Esophagus muscularis mucosa (tissue), 4 donors: ENCODE measurements around the gene TTC19. TPM values are rescaled to one million over a fixed set of nuclear protein-coding genes. Genes with fewer than 3 reads are reported as not detected.

Experiments
- DNase-seq: peaks from one replicate; pipeline ENCODE4 v3.0.0-alpha.2; 2017; ENCODE audit errors: extremely low spot score
- H3K27ac ChIP-seq, 4 donors: fragments of 200-600 bp; sonication (generic); replicated peaks in 1 of 4; 1 replicate in 3 of 4; 2 replicates in 1 of 4; pipeline ENCODE4 v1.5.1; 2016 to 2019; ENCODE audit warnings: mild to moderate bottlenecking in 1 of 4
- H3K27me3 ChIP-seq, 4 donors: fragments of 200-600 bp; sonication (generic); one replicate each; pipeline versions ENCODE4 v1.5.1 to v1.6.0; 2016 to 2019
- H3K36me3 ChIP-seq, 4 donors: fragments of 200-600 bp; sonication (generic); one replicate each; pipeline ENCODE4 v1.5.1; 2016 to 2019
- H3K4me1 ChIP-seq, 4 donors: fragments of 200-600 bp; sonication (generic); one replicate each; pipeline ENCODE4 v1.5.1; 2016 to 2019
- H3K4me3 ChIP-seq, 4 donors: fragments of 200-600 bp; sonication (generic); 1 replicate in 2 of 4; 2 replicates in 2 of 4; pipeline ENCODE4 v1.5.1; 2016 to 2019; ENCODE audit warnings: mild to moderate bottlenecking in 4 of 4, moderate library complexity in 1 of 4
- H3K9me3 ChIP-seq, 4 donors: fragments of 200-600 bp; sonication (generic); 1 replicate in 3 of 4; 2 replicates in 1 of 4; pipeline ENCODE4 v1.5.1; 2016 to 2019
- CTCF ChIP-seq, 3 experiments: fragments of 200-600 bp in 2 of 3; fragments of 450-650 bp in 1 of 3; sonication (generic) in 2 of 3; IDR thresholded peaks; one replicate each; pipeline ENCODE4 v1.5.1; 2017 to 2019; ENCODE audit warnings: antibody characterized with exemption in 3 of 3, mild to moderate bottlenecking in 2 of 3, moderate library complexity in 1 of 3
- EP300 ChIP-seq: sonication (generic); formaldehyde crosslinking; IDR thresholded peaks from one replicate; pipeline ENCODE4 v1.6.1; 2017; ENCODE audit warnings: antibody characterized with exemption
- POLR2A ChIP-seq: fragments of 450-650 bp; IDR thresholded peaks from one replicate; pipeline ENCODE4 v1.6.1; 2017; ENCODE audit warnings: antibody characterized with exemption, moderate library complexity, mild to moderate bottlenecking, low read depth
- POLR2AphosphoS5 ChIP-seq, 2 donors: sonication (generic); formaldehyde crosslinking; IDR thresholded peaks; one replicate each; pipeline ENCODE4 v1.6.1; 2017; ENCODE audit warnings: antibody characterized with exemption in 2 of 2
- WGBS: methylation state at CpG from one replicate; pipeline ENCODE4 v1.1.5; 2018; 5-methylcytosine and 5-hydroxymethylcytosine counted together
- intact Hi-C: fragments of 100-400 bp; cut with DNase I; formaldehyde crosslinking; loops from one replicate; pipeline ENCODE4 v1.15.1; 2023
- total RNA-seq, 4 donors: library from RNA; depleted of rRNA; stranded (reverse); fragments of >200 nt; gene quantifications; one replicate each; pipeline versions ENCODE4 v1.1.0 to v1.2.1, GENCODE V29; 2016

TTC19 gene
- total RNA-seq, 4 donors from 2014 or later = 40.9 to 56.4 (median 50.5) TPM

GRCh38 chr17:16001226-16001897 lies 1.7 kb downstream of the TTC19 start:
- H3K27ac ChIP-seq = peak overlapping the region in 1 of 4 donors; percentile 98
- TF ChIP-seq CTCF (IDR thresholded peaks at IDR 0.05) (no peak), POLR2A (no peak), POLR2AphosphoS5 (IDR thresholded peaks at IDR 0.05) (no peak), EP300 (no peak)
- intact Hi-C loops = no loop called here
- no peaks in the 10 kb centered on the region for H3K27me3 ChIP-seq
- no peak for DNase-seq
- peaks cover 43 to 55% (median 50%) of the 10 kb centered on the region in 4 donors for H3K36me3 ChIP-seq
- H3K4me3 ChIP-seq = peak overlapping the region in 2 of 4 donors; percentile 82 to 84
- H3K4me1 ChIP-seq = peaks cover 27 to 35% (median 33%) of the 10 kb centered on the region in 4 donors
- H3K9me3 ChIP-seq = no peaks in the 10 kb centered on the region

GRCh38 chr17:16002708-16003260 lies 3.2 kb downstream of the TTC19 start:
- intact Hi-C loops = no loop called here

GRCh38 chr17:16003841-16004240 lies 4.2 kb downstream of the TTC19 start:
- Histone ChIP-seq H3K9me3 (no peaks in the 10 kb centered on the region), H3K36me3 (peaks cover 66 to 75% (median 73%) of the 10 kb centered on the region in 4 donors), H3K27ac (peak overlapping the region in 3 of 4 donors; percentile 13 to 41 (median 28)), H3K4me1 (peaks cover 19 to 27% (median 21%) of the 10 kb centered on the region in 4 donors), H3K4me3 (no peak overlapping the region), H3K27me3 (no peaks in the 10 kb centered on the region)
- DNase-seq = no peak
- intact Hi-C loops = no loop called here
- no peak for TF ChIP-seq CTCF (IDR thresholded peaks at IDR 0.05)
- peak in 1 of 2 donors; percentile 16 for TF ChIP-seq POLR2AphosphoS5 (IDR thresholded peaks at IDR 0.05)
- WGBS = 75% methylated on average over 1 of the region's 1 CpG

More at GRCh38 chr17:16002708-16003260, 3.2 kb downstream of the TTC19 start:
- TF ChIP-seq EP300 (no peak), CTCF (IDR thresholded peaks at IDR 0.05) (no peak), POLR2A (no peak), POLR2AphosphoS5 (IDR thresholded peaks at IDR 0.05) (no peak)
- Histone ChIP-seq H3K4me3 (no peak overlapping the region), H3K9me3 (no peaks in the 10 kb centered on the region), H3K27ac (peak overlapping the region in 1 of 4 donors; percentile 28), H3K27me3 (no peaks in the 10 kb centered on the region), H3K4me1 (peaks cover 27 to 32% (median 31%) of the 10 kb centered on the region in 4 donors), H3K36me3 (peaks cover 57 to 65% (median 63%) of the 10 kb centered on the region in 4 donors)
- no peak for DNase-seq
- WGBS = 96% methylated on average over 2 of the region's 2 CpGs

- Histone ChIP-seq H3K4me1 (peaks cover 12 to 26% (median 15%) of the 10 kb centered on the region in 4 donors), H3K36me3 (peaks cover 72 to 93% (median 84%) of the 10 kb centered on the region in 4 donors), H3K27ac (no peak overlapping the region), H3K27me3 (no peaks in the 10 kb centered on the region), H3K4me3 (no peak overlapping the region), H3K9me3 (no peaks in the 10 kb centered on the region)
- 93% methylated on average over 1 of the region's 1 CpG for WGBS
- TF ChIP-seq EP300 (no peak), POLR2AphosphoS5 (IDR thresholded peaks at IDR 0.05) (no peak), CTCF (IDR thresholded peaks at IDR 0.05) (no peak), POLR2A (no peak)
- intact Hi-C loops = no loop called here
- no peak for DNase-seq
Measured at GRCh38 chr17:16005636-16006035, 6.0 kb downstream of the TTC19 start.
